K562 (cell line): ENCODE data around the gene DDR1. TPM values are rescaled to one million over a fixed set of nuclear protein-coding genes. Genes with fewer than 3 reads are reported as not detected.

Source experiments
- CREB5 ChIP-seq: fragments of 250-450 bp; sonication (Bioruptor Pico); IDR thresholded peaks from 2 replicates; pipeline ENCODE4 v1.5.0; 2020; ENCODE audit warnings: mild to moderate bottlenecking
- ELF1 ChIP-seq: fragments of 200-800 bp; sonication (Bioruptor generic); IDR thresholded peaks from 2 replicates; pipeline ENCODE4 v1.6.1; 2016; ENCODE audit warnings: missing genetic modification characterization, missing compliant biosample characterization
- FOXA1 ChIP-seq: fragments of 450-650 bp; IDR thresholded peaks from 2 replicates; pipeline ENCODE4 v1.6.1; 2016; ENCODE audit warnings: mild to moderate bottlenecking, borderline replicate concordance
- GABPA ChIP-seq: fragments of 200-800 bp; sonication (Bioruptor generic); conservative IDR thresholded peaks from 2 replicates; pipeline ENCODE4 v1.6.1; 2016; ENCODE audit warnings: low read depth, missing genetic modification characterization, missing compliant biosample characterization
- MBD1 ChIP-seq: fragments of 250-450 bp; sonication (Bioruptor Pico); IDR thresholded peaks from 2 replicates; pipeline ENCODE4 v1.8.0; 2022; ENCODE audit warnings: inconsistent platforms
- NCOA1 ChIP-seq: fragments of 450-650 bp; IDR thresholded peaks from 2 replicates; pipeline ENCODE4 v1.6.1; 2016; ENCODE audit warnings: low read depth
- PTRF ChIP-seq: fragments of 450-650 bp; IDR thresholded peaks from 2 replicates; pipeline ENCODE4 v1.6.1; 2016; ENCODE audit warnings: mild to moderate bottlenecking, missing genetic modification characterization, missing compliant biosample characterization
- RAD21 ChIP-seq, 2 experiments: fragments of 250-450 bp in 1 of 2; fragments of 450-650 bp in 1 of 2; sonication (Bioruptor Pico) in 1 of 2; formaldehyde crosslinking in 1 of 2; IDR thresholded peaks in 1 of 2; conservative IDR thresholded peaks in 1 of 2; 2 replicates each; pipeline versions ENCODE4 v1.4.0 to v1.8.0; 2020 to 2022; ENCODE audit warnings: mild to moderate bottlenecking in 2 of 2, moderate library complexity in 1 of 2
- SIN3A ChIP-seq, 2 experiments: fragments of 150-350 bp in 1 of 2; IDR thresholded peaks; 2 replicates each; pipeline ENCODE4 v1.6.1; 2011 to 2016; ENCODE audit warnings: borderline replicate concordance in 2 of 2, low read depth in 2 of 2, low read length in 2 of 2, mild to moderate bottlenecking in 2 of 2, moderate library complexity in 2 of 2; ENCODE audit not compliant: control insufficient read depth in 1 of 2
- ZFP30 ChIP-seq: fragments of 250-450 bp; sonication (Bioruptor Pico); IDR thresholded peaks from 2 replicates; pipeline ENCODE4 v1.8.0; 2022; ENCODE audit warnings: moderate library complexity, mild to moderate bottlenecking, inconsistent platforms, borderline replicate concordance
- ZNF280A ChIP-seq: fragments of 450-650 bp; IDR thresholded peaks from 2 replicates; pipeline ENCODE4 v1.6.1; 2018; ENCODE audit warnings: mild to moderate bottlenecking, low read depth; ENCODE audit not compliant: partially characterized antibody
- ZNF407 ChIP-seq: fragments of 450-650 bp; IDR thresholded peaks from 2 replicates; pipeline ENCODE4 v1.6.1; 2016; ENCODE audit warnings: low read depth
- ZNF507 ChIP-seq: conservative IDR thresholded peaks from 2 replicates; pipeline ENCODE4 v1.6.1; 2017; ENCODE audit warnings: missing genetic modification characterization, missing compliant biosample characterization
- polyA plus RNA-seq, 8 experiments: library from polyadenylated mRNA; depleted of rRNA in 4 of 8; stranded (reverse) in 5 of 8; unstranded in 3 of 8; fragments of >200 nt; fragmentation: Nextera tagmentation in 2 of 8; fragmentation: Illumina TruSeq in 1 of 8; extraction: Ambion mirVana in 2 of 8; extraction: Trizol in 1 of 8; gene quantifications; 2 replicates each; pipeline versions ENCODE4 v1.2.1 to v1.2.3, GENCODE V29; 2011 to 2014; ENCODE audit warnings: inconsistent platforms in 1 of 8, missing spikeins in 1 of 8
- total RNA-seq, 7 experiments: library from RNA; depleted of rRNA in 6 of 7; stranded (reverse); fragments of >200 nt in 6 of 7; fragmentation: Illumina TruSeq in 2 of 7; extraction: Trizol in 2 of 7; gene quantifications; 2 replicates each; pipeline versions ENCODE4 v1.2.1 to v1.2.3, GENCODE V29; 2011 to 2021; ENCODE audit warnings: low replicate concordance in 1 of 7

The DDR1 gene
- total and polyA plus RNA-seq, 9 of the 15 experiments (the other 6 are each of a cell fraction or from before 2014, with no cell fraction given): 1.4 to 44.6 (median 12.2) TPM

DNA sequence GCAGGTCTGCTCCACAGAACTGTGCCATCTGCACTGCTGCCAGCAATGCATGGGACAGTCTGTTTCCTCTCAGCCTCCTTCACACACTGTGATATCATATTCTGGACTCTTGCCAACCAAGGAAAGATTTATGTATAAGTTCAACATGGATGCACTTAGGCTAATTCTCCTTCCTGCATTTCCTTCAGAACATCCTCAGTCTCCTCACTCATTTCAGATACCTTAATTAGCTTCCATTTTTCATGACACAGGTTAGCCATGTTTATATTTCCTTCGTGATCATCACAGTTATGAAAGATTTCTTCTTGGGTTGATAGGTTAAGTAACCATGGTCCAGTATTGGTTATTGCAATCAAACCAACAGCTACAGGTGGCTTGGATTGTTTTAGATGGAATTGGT is 46.4 kb upstream of the DDR1 start (continued):
- TF ChIP-seq ZNF407 (no peak), RAD21 (CRISPR knock-in tag; conservative IDR thresholded peaks at IDR 0.05 in 1 of 2, IDR thresholded peaks at IDR 0.05 in 1 of 2) (no peak), GABPA (tag) (no peak), NCOA1 (no peak), ZNF280A (no peak), CREB5 (CRISPR knock-in tag) (no peak), SIN3A (IDR thresholded peaks at IDR 0.05; ENCODE audit: borderline replicate concordance in 2 of 2, control insufficient read depth in 1 of 2, low read depth in 2 of 2, low read length in 2 of 2) (no peak), MBD1 (no peak), FOXA1 (no peak), ZFP30 (CRISPR knock-in tag) (no peak), ZNF507 (tag) (no peak), PTRF (peak; percentile 94), ELF1 (tag) (peak; percentile 24; the same call in 1 of the 2 replicates)
